HG03175 (cell line): Measurements from ENCODE around the gene SLC44A1.

ENCODE experiments used
- ATAC-seq: cut with Tn5 transposase; IDR thresholded peaks from one replicate; pipeline ENCODE4 v1.9.1; 2021; ENCODE audit warnings: mild to moderate bottlenecking, moderate library complexity; ENCODE audit not compliant: unreplicated experiment

Gene SLC44A1

DNA sequence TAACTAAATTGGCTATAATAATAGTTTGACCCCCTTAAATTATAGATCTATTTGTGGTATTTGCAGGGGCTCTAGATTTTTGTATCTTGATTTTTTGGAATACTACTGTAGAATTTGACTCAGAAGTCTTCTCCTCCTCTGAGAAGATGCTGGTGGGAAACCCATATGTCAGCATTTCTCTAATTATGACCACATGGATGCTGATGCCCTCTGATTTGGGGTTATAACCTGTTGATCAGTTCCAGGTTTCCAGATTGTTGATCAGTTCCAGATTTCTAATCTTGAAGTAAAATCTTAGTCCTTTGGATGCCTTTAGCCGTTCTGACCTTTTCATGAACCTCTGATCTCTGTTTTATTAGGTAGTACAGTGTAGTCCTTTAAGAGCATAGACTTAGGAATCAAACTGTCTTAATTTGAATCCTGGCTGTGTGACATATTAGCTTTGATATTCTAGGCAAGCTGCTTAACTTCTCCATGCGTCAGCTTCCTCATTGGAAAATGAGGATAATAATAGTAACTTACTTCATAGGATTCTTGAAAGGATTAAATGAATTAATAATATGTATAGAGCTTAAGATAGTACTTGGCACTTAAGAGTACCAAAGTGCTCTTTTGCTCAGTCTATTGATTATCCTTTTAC is 211.5 kb downstream of the SLC44A1 start:
- ATAC-seq: no peak

DNA sequence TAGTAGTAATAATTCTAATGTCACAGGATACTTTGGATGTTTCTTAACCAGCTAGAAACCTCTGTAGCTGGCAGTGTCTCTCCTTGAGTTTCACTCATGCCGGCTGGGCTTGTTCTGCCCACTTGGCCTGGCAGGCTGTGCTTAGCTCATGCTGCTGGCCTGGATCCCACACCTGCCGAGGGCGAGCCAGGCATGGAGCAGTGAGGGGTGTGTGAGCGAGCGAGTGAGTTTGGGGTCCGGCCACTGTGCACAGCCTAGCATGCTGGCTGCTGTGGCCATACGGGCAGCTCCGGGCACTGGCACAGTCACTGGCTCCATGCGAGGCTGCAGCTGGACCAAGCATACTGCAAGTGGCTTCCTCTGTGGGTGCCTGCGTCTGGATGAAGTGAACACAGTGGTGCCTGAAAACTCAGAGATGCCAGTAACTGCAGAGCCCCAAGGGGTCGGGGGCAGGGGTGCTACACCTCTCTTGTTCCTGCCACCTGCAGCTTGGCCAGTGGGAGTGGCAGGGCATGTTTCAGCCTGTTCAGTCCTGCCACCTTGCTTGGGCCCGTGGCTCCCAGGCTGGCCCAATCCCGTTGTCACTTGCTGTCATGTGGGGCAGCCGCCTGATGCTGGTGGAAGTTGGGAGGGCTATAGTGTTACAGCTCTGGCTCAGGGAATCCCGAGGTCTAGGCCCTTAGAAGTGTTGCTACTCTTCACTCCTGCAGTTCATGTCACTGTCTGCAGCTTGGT is 213.3 kb downstream of the SLC44A1 start:
- no peak for ATAC-seq

DNA sequence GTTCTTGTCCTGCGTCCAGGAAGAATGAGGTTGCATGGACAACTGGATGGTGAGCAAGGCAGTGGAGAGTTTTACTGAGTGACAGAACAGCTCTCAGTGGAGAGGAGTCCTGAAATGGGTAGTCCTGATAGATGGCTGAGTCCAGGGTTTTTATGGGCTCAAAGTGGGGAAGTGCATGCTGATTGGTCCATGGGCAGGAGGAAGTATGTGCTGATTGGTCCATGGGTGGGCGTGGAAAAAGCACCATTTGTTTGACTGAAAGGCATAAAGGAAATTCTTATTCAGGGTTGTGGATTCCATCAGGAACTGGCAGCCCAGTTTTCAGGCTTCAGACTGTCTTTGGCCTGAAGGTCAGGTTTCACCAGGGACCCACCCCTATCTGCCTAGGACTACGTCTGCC is 214.0 kb downstream of the SLC44A1 start:
- ATAC-seq: no peak

DNA sequence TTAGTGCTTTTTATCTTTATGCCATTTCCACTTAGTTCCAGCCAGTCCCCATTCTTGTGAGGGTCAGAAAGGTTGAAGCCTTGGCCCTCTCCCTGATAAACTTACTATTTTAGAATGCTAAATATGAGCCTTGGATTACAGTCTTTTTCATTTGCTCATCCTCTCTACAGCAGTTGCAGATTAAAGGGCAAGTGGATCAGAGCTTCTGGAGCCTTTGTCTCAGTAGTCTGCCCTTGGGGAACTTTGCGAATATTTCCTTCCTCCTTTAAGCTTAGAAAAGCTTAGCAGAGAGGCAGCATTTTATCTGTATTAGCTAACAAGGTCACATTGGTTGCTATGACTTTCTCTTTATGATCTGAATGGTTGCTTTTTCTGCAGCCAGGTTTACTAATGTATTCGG is 214.9 kb downstream of the SLC44A1 start:
- no peak for ATAC-seq

DNA sequence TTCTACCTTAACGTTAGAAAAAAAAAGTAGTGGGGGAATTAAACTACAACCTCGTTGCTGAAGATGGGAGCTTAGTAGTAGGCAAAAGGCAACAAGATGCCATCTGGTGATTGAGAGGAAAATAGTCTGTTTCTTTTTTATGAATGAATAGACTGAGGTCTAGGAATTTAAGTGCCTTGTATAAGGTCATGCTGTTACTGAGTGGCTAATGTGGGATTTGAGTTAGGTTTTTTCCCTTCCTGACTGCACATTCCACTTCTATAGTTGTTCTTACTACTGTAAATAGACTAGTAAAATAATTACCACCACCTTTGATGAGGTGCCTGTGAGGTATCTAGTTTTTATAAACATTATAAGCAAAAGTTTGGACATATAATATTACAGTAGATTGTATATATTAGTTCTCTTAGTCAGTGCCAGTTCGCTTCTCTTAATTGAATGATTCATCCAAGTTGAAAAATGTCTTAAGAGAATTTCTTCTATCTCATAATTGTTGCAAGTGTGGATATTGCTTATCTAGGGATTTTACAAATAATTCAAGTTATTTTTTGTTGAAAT is 222.5 kb downstream of the SLC44A1 start:
- no peak for ATAC-seq

DNA sequence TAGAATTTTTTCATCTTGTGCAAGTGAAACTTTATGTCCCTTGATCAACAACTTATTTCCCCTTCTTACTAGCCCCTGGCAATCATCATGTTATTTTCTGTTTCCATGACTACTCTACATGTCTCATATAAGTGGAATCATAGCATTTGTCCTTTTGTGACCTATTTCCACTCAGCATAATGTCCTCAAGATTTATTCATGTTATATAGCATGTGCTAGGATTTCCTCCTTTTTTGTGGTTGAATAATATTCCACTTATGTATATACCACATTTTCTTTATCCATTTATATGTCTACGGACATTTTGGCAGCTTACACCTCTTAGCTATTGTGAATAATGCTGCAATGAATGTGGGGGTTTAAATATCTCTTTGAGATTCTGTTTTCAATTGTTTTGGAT is 224.4 kb downstream of the SLC44A1 start:
- no peak for ATAC-seq

DNA sequence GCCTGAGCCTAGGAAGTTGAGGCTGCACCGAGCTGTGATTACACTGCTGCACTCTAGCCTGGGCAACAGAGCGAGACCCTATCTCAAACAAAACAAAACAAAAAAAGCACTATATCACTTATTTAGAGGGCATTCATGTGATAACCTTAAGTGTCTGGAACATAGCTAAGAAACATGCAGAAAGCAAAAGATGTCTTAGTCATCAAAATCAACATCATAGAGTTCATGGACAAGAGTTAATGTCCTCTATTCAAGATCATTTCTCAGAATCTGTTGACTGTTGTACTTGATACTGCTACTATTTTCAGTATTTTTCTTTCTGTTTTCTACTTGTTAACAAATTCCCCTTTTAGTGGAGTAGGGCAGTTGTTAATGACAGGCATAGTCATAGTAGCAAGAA is 228.8 kb downstream of the SLC44A1 start:
- ATAC-seq: no peak

DNA sequence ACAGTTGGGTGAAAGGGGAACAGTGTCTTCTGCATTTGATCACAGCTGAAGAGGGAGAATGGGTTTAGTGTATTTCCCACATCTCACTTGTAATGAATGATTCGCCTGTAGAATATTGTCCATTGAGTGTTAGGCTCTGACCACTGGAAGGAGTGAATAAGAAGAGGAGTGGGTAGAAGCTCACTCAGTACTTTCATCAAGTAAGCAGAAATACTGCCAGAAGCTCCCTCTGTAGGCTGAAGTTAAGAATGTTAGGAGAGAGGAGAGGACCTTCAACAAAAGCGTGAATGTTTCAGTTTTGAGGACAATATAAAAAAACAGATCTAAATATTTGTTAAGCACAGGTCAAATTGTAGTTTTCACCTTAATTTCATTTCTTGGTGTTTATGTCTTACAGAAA is 230.9 kb downstream of the SLC44A1 start:
- no peak for ATAC-seq

DNA sequence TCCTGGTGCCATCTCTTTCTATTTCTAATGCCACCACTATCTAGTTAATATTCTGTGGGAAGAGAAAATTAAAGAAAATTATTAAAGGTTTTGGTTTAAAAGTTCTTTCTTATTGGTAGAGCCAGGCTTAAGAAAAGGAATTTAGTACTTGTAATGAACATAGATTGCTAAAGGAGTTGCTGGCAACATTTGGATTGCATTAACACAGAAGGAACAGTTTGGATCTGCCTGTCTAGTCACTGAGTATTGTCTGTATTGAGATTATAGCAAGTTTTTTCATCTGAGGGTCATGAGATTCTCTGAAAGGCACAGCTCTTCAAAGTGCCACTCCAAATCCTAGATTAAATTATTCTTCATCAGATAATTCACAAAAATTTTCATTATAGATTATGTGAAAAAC is 235.4 kb downstream of the SLC44A1 start:
- ATAC-seq: no peak

DNA sequence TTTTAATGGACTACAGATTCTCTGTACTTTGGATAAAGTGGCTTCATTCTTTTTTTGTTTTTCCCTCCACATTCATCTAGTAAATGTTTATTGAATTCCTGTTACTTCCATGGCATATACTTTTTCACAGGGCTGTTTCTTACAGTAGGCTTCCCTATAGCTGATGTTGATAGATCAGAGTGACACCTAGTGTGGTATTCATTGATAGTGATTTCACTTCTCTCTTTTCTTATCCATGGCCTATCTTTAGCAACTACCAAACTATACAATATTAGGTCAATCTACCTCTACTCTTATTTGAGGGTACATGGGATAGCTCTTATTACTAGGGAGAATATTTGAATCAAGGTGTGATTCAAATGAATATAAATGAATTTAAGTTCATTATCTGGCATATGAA is 239.2 kb downstream of the SLC44A1 start:
- peak; percentile 77 for ATAC-seq

DNA sequence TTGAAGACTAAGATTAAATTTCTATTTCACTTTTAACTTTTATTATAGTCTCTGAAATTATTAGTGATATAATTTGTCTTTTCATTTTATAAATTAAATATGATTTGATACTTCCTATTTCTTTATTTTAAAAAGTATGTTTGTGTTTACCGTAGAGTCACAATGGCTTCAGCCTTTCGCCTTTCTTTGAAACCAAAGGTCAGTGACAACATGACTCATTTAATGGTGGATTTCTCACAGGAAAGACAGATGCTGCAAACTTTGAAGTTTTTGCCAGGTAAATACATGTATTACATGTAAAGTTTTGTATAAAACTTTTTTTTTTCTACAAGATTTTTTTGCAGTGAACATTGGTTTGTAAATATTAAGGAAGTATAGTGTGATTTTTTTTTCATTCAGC is 239.8 kb downstream of the SLC44A1 start:
- no peak for ATAC-seq

DNA sequence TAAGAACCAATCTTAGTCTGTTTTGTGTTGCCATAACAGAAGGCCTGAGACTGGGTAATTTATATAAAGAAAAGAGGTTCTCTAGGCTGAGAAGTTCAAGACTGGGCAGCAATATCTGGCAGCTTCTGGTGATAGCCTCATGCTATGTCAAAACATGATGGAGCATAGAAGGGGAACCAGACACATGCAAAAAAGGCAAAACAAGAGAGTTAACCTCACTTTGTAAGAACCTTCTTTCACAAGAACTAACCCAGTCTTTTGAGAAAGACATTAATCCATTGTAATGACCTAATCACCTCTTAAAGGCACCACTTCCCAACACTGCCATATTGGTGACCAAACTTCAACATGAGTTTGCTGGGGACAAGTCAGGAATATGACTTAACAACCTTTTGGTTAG is 240.7 kb downstream of the SLC44A1 start:
- no peak for ATAC-seq
